Nephron (organoid): Measurements from ENCODE around the gene MIER3.

Experiments
- H3K27ac Mint-ChIP-seq, 3 experiments: 2 replicates each; pipeline ENCODE4 v1.8.0; 2020; ENCODE audit warnings: mixed read lengths in 3 of 3, mild to moderate bottlenecking in 2 of 3, moderate library complexity in 1 of 3
- H3K27me3 Mint-ChIP-seq: 2 replicates; pipeline ENCODE4 v1.8.0; 2021; ENCODE audit warnings: low read depth, mild to moderate bottlenecking, moderate library complexity, mixed read lengths
- H3K36me3 Mint-ChIP-seq: 2 replicates; pipeline ENCODE4 v1.8.0; 2020; ENCODE audit warnings: low read depth, mixed read lengths
- H3K4me1 Mint-ChIP-seq: 2 replicates; pipeline ENCODE4 v1.8.0; 2020; ENCODE audit warnings: mixed read lengths
- H3K4me3 Mint-ChIP-seq, 3 experiments: 2 replicates each; pipeline ENCODE4 v1.8.0; 2020; ENCODE audit warnings: mild to moderate bottlenecking in 3 of 3, mixed read lengths in 3 of 3, moderate library complexity in 2 of 3
- H3K9me3 Mint-ChIP-seq: 2 replicates; pipeline ENCODE4 v1.8.0; 2020; ENCODE audit warnings: mixed read lengths
- TF ChIP-seq, protein P1 (sequence below), 3 experiments: fragments of 200-600 bp; sonication (generic); IDR thresholded peaks; one replicate each; pipeline ENCODE4 v1.5.0; 2021; ENCODE audit warnings: antibody characterized with exemption in 3 of 3; ENCODE audit not compliant: unreplicated experiment in 3 of 3

The MIER3 gene

DNA sequence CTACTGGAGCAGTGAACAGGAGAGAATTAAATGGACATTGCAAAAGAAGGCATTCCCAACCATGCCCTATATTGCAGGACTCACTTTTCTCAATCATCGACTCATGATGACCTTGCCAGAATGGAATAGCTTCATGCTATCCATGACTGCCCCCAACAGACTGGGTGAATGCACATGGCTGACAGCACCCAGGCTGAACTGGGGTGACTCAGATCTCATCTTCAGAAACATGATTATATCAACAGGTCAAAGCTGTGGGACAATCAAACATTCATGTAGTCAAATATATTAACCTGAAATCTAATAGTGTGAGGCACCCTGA, 34.7 kb upstream of the MIER3 start:
- Mint-ChIP-seq H3K36me3 (no peaks in the 10 kb centered on the region), H3K9me3 (no peaks in the 10 kb centered on the region), H3K27ac (no peak overlapping the region), H3K27me3 (no peaks in the 10 kb centered on the region), H3K4me3 (no peak overlapping the region), H3K4me1 (no peaks in the 10 kb centered on the region)
- TF ChIP-seq, protein P1, sequence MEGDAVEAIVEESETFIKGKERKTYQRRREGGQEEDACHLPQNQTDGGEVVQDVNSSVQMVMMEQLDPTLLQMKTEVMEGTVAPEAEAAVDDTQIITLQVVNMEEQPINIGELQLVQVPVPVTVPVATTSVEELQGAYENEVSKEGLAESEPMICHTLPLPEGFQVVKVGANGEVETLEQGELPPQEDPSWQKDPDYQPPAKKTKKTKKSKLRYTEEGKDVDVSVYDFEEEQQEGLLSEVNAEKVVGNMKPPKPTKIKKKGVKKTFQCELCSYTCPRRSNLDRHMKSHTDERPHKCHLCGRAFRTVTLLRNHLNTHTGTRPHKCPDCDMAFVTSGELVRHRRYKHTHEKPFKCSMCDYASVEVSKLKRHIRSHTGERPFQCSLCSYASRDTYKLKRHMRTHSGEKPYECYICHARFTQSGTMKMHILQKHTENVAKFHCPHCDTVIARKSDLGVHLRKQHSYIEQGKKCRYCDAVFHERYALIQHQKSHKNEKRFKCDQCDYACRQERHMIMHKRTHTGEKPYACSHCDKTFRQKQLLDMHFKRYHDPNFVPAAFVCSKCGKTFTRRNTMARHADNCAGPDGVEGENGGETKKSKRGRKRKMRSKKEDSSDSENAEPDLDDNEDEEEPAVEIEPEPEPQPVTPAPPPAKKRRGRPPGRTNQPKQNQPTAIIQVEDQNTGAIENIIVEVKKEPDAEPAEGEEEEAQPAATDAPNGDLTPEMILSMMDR (IDR thresholded peaks at IDR 0.05; ENCODE audit: unreplicated experiment in 3 of 3), result no peak

DNA sequence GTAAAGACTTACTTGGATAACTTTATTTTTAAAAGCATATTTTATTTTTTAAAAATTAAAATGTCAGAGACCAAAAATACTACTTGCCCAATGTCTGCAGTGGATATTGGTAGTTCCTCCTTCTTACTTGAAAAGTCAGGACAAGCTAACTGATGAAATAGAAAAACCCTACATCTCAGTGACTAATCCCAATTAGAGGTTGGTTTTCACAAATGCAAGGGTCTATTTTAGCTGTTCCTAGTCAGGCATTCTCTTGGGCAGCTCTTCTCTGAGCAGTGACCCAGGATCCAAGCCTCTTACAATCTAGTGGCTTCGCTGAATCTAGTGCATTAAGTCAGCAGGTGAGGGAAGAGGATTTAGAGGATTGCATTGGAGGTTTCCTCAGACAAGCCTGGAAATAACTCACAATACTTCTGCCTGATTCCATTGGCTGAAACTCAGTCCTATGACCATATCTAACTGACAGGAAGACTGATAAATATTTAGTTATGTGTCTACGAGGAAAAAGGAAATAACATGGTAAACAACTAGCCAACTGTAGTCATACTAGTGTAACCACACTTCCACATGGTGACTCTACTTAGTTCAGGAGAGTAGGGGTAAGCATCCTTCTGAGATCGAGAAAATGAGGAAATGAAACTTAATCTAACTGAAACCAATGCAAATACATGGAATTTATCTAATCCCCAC, 34.2 kb upstream of the MIER3 start:
- no peak overlapping the region for H3K27ac Mint-ChIP-seq
- TF ChIP-seq, protein P1 (IDR thresholded peaks at IDR 0.05; ENCODE audit: unreplicated experiment in 3 of 3), result no peak
- H3K27me3 Mint-ChIP-seq, result no peaks in the 10 kb centered on the region
- H3K4me3 Mint-ChIP-seq, result no peak overlapping the region
- no peaks in the 10 kb centered on the region for H3K4me1 Mint-ChIP-seq
- no peaks in the 10 kb centered on the region for H3K36me3 Mint-ChIP-seq
- H3K9me3 Mint-ChIP-seq, result no peaks in the 10 kb centered on the region

DNA sequence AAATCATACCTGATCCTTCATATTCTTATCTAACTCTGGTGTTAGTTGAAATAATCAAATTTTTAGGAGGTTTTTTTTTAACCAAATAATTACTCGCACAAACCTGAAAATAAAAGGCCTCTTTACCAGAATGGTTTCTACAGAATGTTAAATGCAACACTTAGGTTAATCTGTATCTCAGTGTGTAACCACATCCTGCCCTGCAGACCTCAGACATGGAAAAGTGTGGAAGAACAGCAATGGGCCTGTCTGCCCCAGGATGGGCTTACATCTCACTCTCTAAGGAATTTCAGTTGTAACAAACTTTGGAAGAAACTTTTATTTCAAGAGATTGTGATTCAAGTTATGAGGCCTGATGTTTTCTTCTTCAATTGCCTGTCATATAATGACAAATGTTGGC, 32.5 kb upstream of the MIER3 start:
- Mint-ChIP-seq H3K4me3 (no peak overlapping the region), H3K27ac (no peak overlapping the region), H3K9me3 (no peaks in the 10 kb centered on the region), H3K36me3 (no peaks in the 10 kb centered on the region), H3K4me1 (no peaks in the 10 kb centered on the region), H3K27me3 (no peaks in the 10 kb centered on the region)
- TF ChIP-seq, protein P1 (IDR thresholded peaks at IDR 0.05; ENCODE audit: unreplicated experiment in 3 of 3), result no peak

DNA sequence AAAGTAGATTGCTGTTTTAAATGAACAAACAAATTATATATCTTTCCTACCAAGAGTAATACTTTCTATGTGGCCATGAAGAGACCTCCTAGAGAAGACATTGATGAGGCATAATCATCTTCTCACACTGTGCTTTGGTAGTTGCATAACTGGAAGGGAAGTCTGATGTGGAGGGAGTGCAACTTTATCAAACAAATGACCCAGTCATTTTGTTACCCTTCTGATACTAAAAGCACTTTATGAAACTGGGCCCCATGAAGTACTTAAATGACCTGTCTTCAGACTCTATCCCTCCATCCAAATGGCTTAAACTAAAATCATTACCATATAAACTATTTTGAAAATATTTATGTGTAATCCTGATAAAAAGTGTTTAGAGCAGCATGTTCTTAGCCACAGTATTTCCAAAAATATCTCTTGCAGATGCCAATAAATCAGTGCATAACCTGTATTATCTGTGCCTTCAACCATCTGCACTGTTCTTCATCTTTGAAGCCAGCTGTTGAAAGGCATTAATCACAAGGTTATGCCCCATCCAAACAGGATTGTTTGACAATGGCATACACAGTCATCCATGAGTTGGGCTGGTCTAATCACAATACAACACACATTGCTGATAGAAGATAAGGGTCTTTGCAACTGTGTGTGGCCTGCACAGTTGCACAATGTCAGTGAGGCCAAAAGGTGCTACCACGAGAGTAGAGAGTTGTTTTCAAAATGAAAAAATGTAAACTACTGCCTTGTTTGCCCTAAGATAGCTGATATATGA, 31.9 kb upstream of the MIER3 start:
- Mint-ChIP-seq H3K27me3 (no peaks in the 10 kb centered on the region), H3K4me3 (no peak overlapping the region), H3K9me3 (peaks cover 3% of the 10 kb centered on the region), H3K27ac (no peak overlapping the region), H3K4me1 (no peaks in the 10 kb centered on the region), H3K36me3 (no peaks in the 10 kb centered on the region)
- TF ChIP-seq, protein P1 (IDR thresholded peaks at IDR 0.05; ENCODE audit: unreplicated experiment in 3 of 3), result no peak

DNA sequence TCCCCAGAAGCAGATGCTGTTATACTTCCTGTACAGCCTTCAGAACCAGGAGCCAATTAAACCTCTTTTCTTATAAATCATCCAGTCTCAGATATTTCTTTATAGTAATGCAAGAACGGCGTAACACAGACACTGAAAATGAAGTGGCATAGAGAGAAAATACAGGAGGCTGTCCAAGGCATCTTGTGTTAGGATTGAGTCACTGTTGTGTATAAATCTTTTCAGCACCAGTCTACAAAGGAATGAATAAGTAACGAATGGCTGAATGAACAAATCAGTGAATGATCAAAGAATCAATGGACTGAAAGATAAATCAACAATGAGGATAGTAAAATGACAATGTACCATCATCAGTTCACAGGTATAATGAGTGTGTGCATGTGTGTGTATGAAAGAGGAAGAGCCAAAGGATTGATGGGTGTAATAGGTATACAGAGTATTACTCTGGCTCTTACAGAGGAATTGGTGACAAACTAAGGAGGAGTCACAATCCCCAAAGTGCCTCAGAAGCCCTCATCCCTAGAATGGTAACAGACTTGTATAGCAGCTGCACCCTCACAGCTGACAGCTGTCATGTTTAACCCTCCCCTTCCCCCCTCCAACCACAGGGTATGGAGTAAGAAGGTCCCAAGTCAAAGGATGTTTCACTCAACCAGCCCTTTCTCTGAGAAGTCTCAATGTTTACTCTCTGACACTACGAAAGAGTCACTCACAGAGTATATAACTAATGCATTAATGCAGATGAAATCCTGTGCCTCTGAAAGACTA, 29.8 kb upstream of the MIER3 start:
- no peaks in the 10 kb centered on the region for H3K4me1 Mint-ChIP-seq
- no peaks in the 10 kb centered on the region for H3K27me3 Mint-ChIP-seq
- H3K4me3 Mint-ChIP-seq, result no peak overlapping the region
- H3K9me3 Mint-ChIP-seq, result peaks cover 3% of the 10 kb centered on the region
- H3K36me3 Mint-ChIP-seq, result no peaks in the 10 kb centered on the region
- H3K27ac Mint-ChIP-seq, result no peak overlapping the region
- TF ChIP-seq, protein P1 (IDR thresholded peaks at IDR 0.05; ENCODE audit: unreplicated experiment in 3 of 3), result no peak
